Heart left ventricle (tissue), 16 donors: ENCODE measurements around the gene STRN4. TPM values are rescaled to one million over a fixed set of nuclear protein-coding genes. Genes with fewer than 3 reads are reported as not detected.

Experiments used
- ATAC-seq, 4 donors: fragments of 200-7000 bp; cut with Tn5 transposase; one replicate each; pipeline ENCODE4 v1.9.1; 2020 to 2022; ENCODE audit warnings: moderate library complexity in 4 of 4, mild to moderate bottlenecking in 3 of 4, moderate number of reproducible peaks in 1 of 4
- DNase-seq, 5 donors: peaks; one replicate each; pipeline ENCODE4 v3.0.0-alpha.2; 2020
- H3K27ac ChIP-seq, 12 donors: fragments of 200-600 bp; sonication (generic) in 4 of 12; one replicate each; pipeline versions ENCODE4 v1.5.0 to v1.8.0; 2016 to 2022; ENCODE audit warnings: mild to moderate bottlenecking in 2 of 12
- H3K27me3 ChIP-seq, 9 donors: fragments of 200-600 bp; sonication (generic) in 2 of 9; one replicate each; pipeline versions ENCODE4 v1.5.1 to v1.8.0; 2016 to 2022; ENCODE audit warnings: mild to moderate bottlenecking in 3 of 9
- H3K36me3 ChIP-seq, 9 donors: fragments of 200-600 bp; sonication (generic) in 2 of 9; one replicate each; pipeline versions ENCODE4 v1.5.0 to v1.8.0; 2018 to 2022; ENCODE audit warnings: mild to moderate bottlenecking in 2 of 9
- H3K4me1 ChIP-seq, 12 donors: fragments of 200-600 bp; sonication (generic) in 4 of 12; one replicate each; pipeline versions ENCODE4 v1.5.0 to v1.8.0; 2016 to 2022; ENCODE audit warnings: mild to moderate bottlenecking in 3 of 12
- H3K4me3 ChIP-seq, 12 donors: fragments of 200-600 bp; sonication (generic) in 4 of 12; one replicate each; pipeline versions ENCODE4 v1.5.0 to v1.8.0; 2017 to 2022; ENCODE audit warnings: mild to moderate bottlenecking in 9 of 12, moderate library complexity in 4 of 12
- H3K9me3 ChIP-seq, 12 donors: fragments of 200-600 bp; sonication (generic) in 4 of 12; one replicate each; pipeline versions ENCODE4 v1.5.0 to v1.8.0; 2016 to 2022; ENCODE audit warnings: mild to moderate bottlenecking in 1 of 12
- POLR2A ChIP-seq, 2 donors: fragments of 450-650 bp; IDR thresholded peaks; one replicate each; pipeline ENCODE4 v1.6.1; 2017; ENCODE audit warnings: antibody characterized with exemption in 2 of 2, mild to moderate bottlenecking in 2 of 2, moderate library complexity in 2 of 2
- WGBS, 4 donors: extraction: QIAGEN DNeasy Blood & Tissue Kit in 2 of 4; methylation state at CpG; one replicate each; pipeline versions ENCODE4 v1.1.5 to v1.1.7; 2013 to 2018; 5-methylcytosine and 5-hydroxymethylcytosine counted together
- intact Hi-C, 10 donors: fragments of 100-400 bp; cut with DNase I; formaldehyde crosslinking; loops; one replicate each; pipeline versions ENCODE4 v1.11.1 to v1.14.2; 2022
- polyA plus RNA-seq, 2 donors: library from polyadenylated mRNA; stranded (reverse); fragments of 200-250 nt; gene quantifications; one replicate each; pipeline ENCODE4 v1.2.3, GENCODE V29; 2013
- total RNA-seq, 9 donors: library from RNA; depleted of rRNA in 2 of 9; stranded (reverse); fragments of >200 nt in 2 of 9; fragmentation: NEBNext Ultra II Directional in 3 of 9; extraction: Animal tissue kit (Norgen Biotek cat#: 25700) in 3 of 9; gene quantifications; one replicate each; pipeline versions ENCODE4 v1.1.0 to v1.2.4, GENCODE V29; 2016 to 2023
- TF ChIP-seq, protein P1 (sequence below), 12 donors: fragments of 200-600 bp; sonication (generic) in 4 of 12; IDR thresholded peaks; one replicate each; pipeline versions ENCODE4 v1.5.0 to v1.8.0; 2018 to 2022; ENCODE audit warnings: antibody characterized with exemption in 12 of 12, mild to moderate bottlenecking in 5 of 12
- donor health status: ischemic (EF 13 %, LVEDD 7.1; RV severe dilation, severe dysfunction).
- donor health status: healthy with polysubstance abuse.
- donor health status: DM: no; HTN: yes; CAD: no.
- donor health status: DM: no; HTN: no; CAD: no.
- donor health status: ischemic (EF 25% LVEDD 6.9; RV normal size, moderate dysfunction).
- donor health status: ischemic (EF 25% LVEDD 5.7; RV mildly dilated, moderate dysfunction).
- donor health status: healthy.
- donor health status: DM: yes; HTN: yes; CAD: no.
- donor health status: ischemic (EF 35%, LVEDD 5.7; RV mildly dilated, moderate dysfunction).
- donor health status: nonischemic (EF 11% LVEDD 7.7; RV severe dilation, severe dysfunction).
- donor health status: DM: yes; HTN: yes; CAD: no.
- donor health status: PGD.
- donor health status: ischemic (EF 29% LVEDD 5.4; RV normal size, mild dysfunction).
- donor health status: nonischemic (EF 23%, LVEDD 6.1; RV moderate dilation, normal function).

Gene STRN4
- total and polyA plus RNA-seq, 11 donors = 41.0 to 93.6 (median 53.7) TPM

DNA sequence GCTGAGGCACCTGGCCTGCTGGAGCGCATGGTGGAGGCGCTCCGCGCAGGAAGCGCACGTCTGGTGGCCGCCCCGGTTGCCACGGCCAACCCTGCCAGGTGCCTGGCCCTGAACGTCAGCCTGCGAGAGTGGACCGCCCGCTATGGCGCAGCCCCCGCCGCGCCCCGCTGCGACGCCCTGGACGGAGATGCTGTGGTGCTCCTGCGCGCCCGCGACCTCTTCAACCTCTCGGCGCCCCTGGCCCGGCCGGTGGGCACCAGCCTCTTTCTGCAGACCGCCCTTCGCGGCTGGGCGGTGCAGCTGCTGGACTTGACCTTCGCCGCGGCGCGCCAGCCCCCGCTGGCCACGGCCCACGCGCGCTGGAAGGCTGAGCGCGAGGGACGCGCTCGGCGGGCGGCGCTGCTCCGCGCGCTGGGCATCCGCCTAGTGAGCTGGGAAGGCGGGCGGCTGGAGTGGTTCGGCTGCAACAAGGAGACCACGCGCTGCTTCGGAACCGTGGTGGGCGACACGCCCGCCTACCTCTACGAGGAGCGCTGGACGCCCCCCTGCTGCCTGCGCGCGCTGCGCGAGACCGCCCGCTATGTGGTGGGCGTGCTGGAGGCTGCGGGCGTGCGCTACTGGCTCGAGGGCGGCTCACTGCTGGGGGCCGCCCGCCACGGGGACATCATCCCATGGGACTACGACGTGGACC lies 9.7 kb upstream of the STRN4 start:
- Histone ChIP-seq H3K4me1 (peaks cover 0 to 35% (median 6%) of the 10 kb centered on the region in 12 donors), H3K4me3 (no peak overlapping the region), H3K27ac (no peak overlapping the region), H3K36me3 (peaks cover 0 to 31% (median 15%) of the 10 kb centered on the region in 9 donors), H3K27me3 (no peaks in the 10 kb centered on the region), H3K9me3 (no peaks in the 10 kb centered on the region)
- WGBS, 4 donors = 91 to 95% (median 92%) methylated on average over 39 to 86 of the region's 86 CpGs
- no peak for DNase-seq
- intact Hi-C loops = loop anchor here in 9 of 10 donors (2.0 to 10.0 kb wide), 7 partner anchors 33 to 279 kb away; partner anchors contain the start of gene SLC1A5 (in 1 of the 9)
- TF ChIP-seq, protein P1, sequence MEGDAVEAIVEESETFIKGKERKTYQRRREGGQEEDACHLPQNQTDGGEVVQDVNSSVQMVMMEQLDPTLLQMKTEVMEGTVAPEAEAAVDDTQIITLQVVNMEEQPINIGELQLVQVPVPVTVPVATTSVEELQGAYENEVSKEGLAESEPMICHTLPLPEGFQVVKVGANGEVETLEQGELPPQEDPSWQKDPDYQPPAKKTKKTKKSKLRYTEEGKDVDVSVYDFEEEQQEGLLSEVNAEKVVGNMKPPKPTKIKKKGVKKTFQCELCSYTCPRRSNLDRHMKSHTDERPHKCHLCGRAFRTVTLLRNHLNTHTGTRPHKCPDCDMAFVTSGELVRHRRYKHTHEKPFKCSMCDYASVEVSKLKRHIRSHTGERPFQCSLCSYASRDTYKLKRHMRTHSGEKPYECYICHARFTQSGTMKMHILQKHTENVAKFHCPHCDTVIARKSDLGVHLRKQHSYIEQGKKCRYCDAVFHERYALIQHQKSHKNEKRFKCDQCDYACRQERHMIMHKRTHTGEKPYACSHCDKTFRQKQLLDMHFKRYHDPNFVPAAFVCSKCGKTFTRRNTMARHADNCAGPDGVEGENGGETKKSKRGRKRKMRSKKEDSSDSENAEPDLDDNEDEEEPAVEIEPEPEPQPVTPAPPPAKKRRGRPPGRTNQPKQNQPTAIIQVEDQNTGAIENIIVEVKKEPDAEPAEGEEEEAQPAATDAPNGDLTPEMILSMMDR (IDR thresholded peaks at IDR 0.05) = no peak
- no peak for TF ChIP-seq POLR2A (IDR thresholded peaks at IDR 0.05)
- ATAC-seq = peak in 1 of 4 donors; percentile 3

DNA sequence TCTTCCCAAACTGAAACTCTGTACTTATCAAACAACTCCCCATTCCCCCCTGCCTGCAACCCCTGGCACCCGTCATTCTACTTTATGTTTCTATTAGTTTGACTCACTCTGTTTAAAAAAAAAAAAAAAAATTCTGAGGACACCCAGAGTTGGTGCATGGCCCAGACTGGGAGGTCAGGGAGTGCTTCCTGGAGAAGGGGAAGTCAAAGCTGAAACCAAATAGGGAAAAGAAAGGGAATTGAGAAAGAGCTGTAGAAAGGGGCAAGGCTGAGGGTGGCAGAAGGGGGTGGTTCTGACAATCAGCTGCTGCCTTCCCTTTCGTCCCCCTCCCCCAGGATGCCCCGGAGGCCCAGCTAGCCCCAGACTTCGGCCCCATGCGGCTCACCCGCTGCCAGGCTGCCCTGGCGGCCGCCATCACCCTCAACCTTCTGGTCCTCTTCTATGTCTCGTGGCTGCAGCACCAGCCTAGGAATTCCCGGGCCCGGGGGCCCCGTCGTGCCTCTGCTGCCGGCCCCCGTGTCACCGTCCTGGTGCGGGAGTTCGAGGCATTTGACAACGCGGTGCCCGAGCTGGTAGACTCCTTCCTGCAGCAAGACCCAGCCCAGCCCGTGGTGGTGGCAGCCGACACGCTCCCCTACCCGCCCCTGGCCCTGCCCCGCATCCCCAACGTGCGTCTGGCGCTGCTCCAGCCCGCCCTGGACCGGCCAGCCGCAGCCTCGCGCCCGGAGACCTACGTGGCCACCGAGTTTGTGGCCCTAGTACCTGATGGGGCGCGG lies 9.0 kb upstream of the STRN4 start:
- H3K4me3 ChIP-seq = no peak overlapping the region
- intact Hi-C loops = loop anchor here in 6 of 10 donors (5.0 to 10.0 kb wide), 4 partner anchors 82 to 280 kb away; no protein-coding TSS in a partner anchor
- 74 to 83% (median 82%) methylated on average over 34 to 39 of the region's 39 CpGs for WGBS, 4 donors
- ATAC-seq (peak in 2 of 4 donors; percentile 6 to 17), DNase-seq (peak in 1 of 5 donors; percentile 40)
- H3K27ac ChIP-seq = peak overlapping the region in 2 of 12 donors; percentile 19 to 60
- H3K27me3 ChIP-seq = no peaks in the 10 kb centered on the region
- TF ChIP-seq POLR2A (IDR thresholded peaks at IDR 0.05) = no peak
- TF ChIP-seq, protein P1 (IDR thresholded peaks at IDR 0.05) = no peak
- no peaks in the 10 kb centered on the region for H3K9me3 ChIP-seq
- H3K4me1 ChIP-seq = peaks cover 0 to 35% (median 6%) of the 10 kb centered on the region in 12 donors
- peaks cover 0 to 38% (median 15%) of the 10 kb centered on the region in 9 donors for H3K36me3 ChIP-seq

DNA sequence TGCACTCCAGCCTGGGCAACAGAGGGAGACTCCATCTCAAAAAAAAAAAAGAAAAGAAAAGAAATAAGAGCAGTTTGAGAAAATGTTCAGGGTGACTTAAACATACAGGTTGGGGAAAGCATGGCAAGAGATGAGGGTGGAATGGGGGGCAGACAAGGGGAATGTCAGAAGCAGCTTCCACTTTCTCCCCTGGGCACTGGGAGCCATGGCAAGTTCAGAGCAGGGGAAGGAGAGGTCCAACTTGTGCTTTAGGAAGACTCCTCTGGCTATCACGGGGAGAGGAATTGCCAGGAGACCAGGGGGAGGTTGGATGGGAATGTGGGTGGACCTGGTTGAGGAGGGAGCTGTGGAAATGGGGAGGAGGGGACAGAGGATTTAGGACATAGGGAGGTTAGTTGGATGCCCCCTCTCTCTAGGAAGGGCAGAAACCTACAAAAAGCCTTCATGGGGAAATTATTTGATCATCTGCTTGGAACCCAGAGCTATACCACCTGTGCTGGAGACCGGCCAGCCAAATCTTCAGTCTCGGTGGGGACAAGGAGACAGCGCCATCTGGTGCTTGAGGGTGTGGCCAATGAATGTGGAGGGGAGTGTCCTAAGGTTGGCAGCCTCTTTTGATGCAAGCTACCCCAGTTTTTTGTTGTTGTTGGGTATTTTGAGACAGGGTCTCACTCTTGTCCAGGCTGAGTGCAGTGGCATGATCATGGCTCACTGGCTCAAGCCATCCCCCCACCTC lies 7.3 kb upstream of the STRN4 start:
- no peaks in the 10 kb centered on the region for H3K9me3 ChIP-seq
- no peak for TF ChIP-seq POLR2A (IDR thresholded peaks at IDR 0.05)
- TF ChIP-seq, protein P1 (IDR thresholded peaks at IDR 0.05) = peak; percentile 20 to 61 (median 45)
- no peaks in the 10 kb centered on the region for H3K27me3 ChIP-seq
- H3K27ac ChIP-seq = no peak overlapping the region
- H3K4me3 ChIP-seq = no peak overlapping the region
- 29 to 49% (median 33%) methylated on average over 2 to 4 of the region's 4 CpGs for WGBS, 4 donors
- ATAC-seq = peak in 2 of 4 donors; percentile 13 to 19
- no peak for DNase-seq
- H3K36me3 ChIP-seq = peaks cover 0 to 51% (median 24%) of the 10 kb centered on the region in 9 donors
- intact Hi-C loops = loop anchor here in 5 of 10 donors (10.0 kb wide), 2 partner anchors 241 to 281 kb away; no protein-coding TSS in a partner anchor
- peaks cover 0 to 25% (median 4%) of the 10 kb centered on the region in 12 donors for H3K4me1 ChIP-seq
